Measurements from ENCODE around the gene ADISSP. TPM values are rescaled to one million over a fixed set of nuclear protein-coding genes. Genes with fewer than 3 reads are reported as not detected.

The ADISSP gene
- total and polyA plus RNA-seq, 2 of the 13 experiments (the other 11 are each of a cell fraction or from before 2014, with no cell fraction given): 38.3 to 90.6 TPM

DNA sequence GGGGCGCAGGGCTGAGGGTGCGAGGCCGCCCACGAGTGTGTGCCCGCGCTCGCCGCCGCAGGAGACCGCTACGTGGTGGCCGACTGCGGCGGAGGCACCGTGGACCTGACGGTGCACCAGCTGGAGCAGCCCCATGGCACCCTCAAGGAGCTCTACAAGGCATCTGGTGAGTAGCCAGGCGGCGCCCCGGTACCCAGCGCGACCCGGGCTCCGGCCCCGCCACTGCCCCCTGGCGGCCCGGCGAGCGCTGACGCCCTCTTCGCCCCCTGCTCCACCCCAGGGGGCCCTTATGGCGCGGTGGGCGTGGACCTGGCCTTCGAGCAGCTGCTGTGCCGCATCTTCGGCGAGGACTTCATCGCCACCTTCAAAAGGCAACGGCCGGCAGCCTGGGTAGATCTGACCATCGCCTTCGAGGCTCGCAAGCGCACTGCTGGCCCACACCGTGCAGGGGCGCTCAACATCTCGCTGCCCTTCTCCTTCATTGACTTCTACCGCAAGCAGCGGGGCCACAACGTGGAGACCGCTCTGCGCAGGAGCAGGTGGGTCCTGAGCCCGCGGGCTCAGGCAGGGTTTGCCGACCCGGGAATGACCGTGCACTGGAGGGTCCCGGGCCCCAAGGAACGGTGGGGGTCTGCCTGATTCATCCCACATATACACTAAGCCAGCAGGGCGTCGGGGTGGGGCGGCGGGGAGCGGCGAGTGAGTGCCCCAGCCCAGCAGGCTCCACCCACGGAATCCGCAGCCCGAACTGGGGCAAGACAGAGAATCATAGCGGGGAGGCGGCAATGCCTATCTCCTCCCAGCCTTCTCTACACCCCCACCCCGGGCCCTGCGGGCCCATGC lies 17.6 kb downstream of the ADISSP start (continued):
- TF ChIP-seq ZNF143 (CRISPR knock-in tag; IDR thresholded peaks at IDR 0.05): peak; percentile 67

DNA sequence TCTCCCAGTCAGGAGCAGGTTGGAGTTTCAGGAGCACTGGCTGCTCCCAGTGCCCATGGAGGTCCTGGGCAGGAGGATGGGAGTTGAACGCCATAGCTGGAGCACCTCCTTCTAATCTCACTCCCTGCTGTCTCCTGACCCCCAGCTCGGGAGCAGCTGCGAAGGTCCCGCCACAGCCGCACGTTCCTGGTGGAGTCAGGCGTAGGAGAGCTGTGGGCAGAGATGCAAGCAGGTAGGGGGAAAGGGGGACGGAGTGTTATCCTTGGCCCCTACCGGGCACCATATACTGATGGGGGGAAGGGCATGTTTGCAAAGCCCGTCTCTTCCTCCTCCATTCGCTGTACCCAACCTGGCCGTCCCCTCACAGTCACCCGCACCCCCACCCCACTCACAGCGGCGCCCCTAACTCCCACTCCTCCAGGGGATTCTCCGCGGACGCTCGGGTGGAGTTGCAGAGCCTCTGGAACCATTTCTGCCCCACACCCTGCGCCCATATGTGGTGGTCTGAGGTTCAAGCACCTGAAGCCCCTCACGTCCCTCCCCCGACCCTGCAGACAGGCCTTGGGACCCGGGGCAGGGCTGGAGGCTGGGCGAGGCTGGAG lies 18.4 kb downstream of the ADISSP start:
- intact Hi-C loops (cut with micrococcal nuclease; ENCODE audit: unreplicated experiment): loop anchor here (1.0 kb wide), 2 partner anchors 33 to 73 kb away; no protein-coding TSS in a partner anchor
- no peak for FAIRE-seq
- no peak overlapping the region for H3K27ac ChIP-seq (ENCODE audit: extremely low read length, insufficient read depth, low read length)
- TF ChIP-seq ZFAT (CRISPR knock-in tag; conservative IDR thresholded peaks at IDR 0.05) (0 out of 2 replicates have a peak, but pooled peaks have one; percentile 16), NFKB2 (CRISPR knock-in tag; IDR thresholded peaks at IDR 0.05; ENCODE audit: borderline replicate concordance) (0 out of 2 replicates have a peak, but pooled peaks have one; percentile 47), ZNF878 (CRISPR knock-in tag; IDR thresholded peaks at IDR 0.05) (no peak), ZFP90 (CRISPR knock-in tag; IDR thresholded peaks at IDR 0.05; ENCODE audit: borderline replicate concordance) (peak; percentile 39; the same call in 1 of the 2 replicates)
- TF ChIP-seq, protein P1, sequence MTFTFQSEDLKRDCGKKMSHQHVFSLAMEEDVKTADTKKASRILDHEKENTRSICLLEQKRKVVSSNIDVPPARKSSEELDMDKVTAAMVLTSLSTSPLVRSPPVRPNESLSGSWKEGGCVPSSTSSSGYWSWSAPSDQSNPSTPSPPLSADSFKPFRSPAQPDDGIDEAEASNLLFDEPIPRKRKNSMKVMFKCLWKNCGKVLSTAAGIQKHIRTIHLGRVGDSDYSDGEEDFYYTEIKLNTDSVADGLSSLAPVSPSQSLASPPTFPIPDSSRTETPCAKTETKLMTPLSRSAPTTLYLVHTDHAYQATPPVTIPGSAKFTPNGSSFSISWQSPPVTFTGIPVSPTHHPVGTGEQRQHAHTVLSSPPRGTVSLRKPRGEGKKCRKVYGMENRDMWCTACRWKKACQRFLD (CRISPR knock-in tag; IDR thresholded peaks at IDR 0.05; ENCODE audit: borderline replicate concordance): 0 out of 2 replicates have a peak, but pooled peaks have one; percentile 18
- TF ChIP-seq, protein P2, sequence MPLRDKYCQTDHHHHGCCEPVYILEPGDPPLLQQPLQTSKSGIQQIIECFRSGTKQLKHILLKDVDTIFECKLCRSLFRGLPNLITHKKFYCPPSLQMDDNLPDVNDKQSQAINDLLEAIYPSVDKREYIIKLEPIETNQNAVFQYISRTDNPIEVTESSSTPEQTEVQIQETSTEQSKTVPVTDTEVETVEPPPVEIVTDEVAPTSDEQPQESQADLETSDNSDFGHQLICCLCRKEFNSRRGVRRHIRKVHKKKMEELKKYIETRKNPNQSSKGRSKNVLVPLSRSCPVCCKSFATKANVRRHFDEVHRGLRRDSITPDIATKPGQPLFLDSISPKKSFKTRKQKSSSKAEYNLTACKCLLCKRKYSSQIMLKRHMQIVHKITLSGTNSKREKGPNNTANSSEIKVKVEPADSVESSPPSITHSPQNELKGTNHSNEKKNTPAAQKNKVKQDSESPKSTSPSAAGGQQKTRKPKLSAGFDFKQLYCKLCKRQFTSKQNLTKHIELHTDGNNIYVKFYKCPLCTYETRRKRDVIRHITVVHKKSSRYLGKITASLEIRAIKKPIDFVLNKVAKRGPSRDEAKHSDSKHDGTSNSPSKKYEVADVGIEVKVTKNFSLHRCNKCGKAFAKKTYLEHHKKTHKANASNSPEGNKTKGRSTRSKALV (CRISPR knock-in tag; IDR thresholded peaks at IDR 0.05): no peak; the same call in 1 of the 2 replicates
- TF ChIP-seq, protein P3, sequence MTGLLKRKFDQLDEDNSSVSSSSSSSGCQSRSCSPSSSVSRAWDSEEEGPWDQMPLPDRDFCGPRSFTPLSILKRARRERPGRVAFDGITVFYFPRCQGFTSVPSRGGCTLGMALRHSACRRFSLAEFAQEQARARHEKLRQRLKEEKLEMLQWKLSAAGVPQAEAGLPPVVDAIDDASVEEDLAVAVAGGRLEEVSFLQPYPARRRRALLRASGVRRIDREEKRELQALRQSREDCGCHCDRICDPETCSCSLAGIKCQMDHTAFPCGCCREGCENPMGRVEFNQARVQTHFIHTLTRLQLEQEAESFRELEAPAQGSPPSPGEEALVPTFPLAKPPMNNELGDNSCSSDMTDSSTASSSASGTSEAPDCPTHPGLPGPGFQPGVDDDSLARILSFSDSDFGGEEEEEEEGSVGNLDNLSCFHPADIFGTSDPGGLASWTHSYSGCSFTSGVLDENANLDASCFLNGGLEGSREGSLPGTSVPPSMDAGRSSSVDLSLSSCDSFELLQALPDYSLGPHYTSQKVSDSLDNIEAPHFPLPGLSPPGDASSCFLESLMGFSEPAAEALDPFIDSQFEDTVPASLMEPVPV (CRISPR knock-in tag; IDR thresholded peaks at IDR 0.05): no peak
- TF ChIP-seq, protein P4, sequence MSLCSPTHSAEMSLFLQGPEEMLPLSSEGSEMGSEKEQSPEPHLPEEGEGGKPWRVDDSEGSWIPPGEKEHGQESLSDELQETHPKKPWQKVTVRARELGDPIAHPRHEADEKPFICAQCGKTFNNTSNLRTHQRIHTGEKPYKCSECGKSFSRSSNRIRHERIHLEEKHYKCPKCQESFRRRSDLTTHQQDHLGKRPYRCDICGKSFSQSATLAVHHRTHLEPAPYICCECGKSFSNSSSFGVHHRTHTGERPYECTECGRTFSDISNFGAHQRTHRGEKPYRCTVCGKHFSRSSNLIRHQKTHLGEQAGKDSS (CRISPR knock-in tag; IDR thresholded peaks at IDR 0.05; ENCODE audit: borderline replicate concordance, low read depth): peak; percentile 18; the same call in 1 of the 2 replicates
- TF ChIP-seq, protein P5, sequence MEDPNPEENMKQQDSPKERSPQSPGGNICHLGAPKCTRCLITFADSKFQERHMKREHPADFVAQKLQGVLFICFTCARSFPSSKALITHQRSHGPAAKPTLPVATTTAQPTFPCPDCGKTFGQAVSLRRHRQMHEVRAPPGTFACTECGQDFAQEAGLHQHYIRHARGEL (CRISPR knock-in tag; IDR thresholded peaks at IDR 0.05): 0 out of 2 replicates have a peak, but pooled peaks have one; percentile 36
- TF ChIP-seq, protein P6, sequence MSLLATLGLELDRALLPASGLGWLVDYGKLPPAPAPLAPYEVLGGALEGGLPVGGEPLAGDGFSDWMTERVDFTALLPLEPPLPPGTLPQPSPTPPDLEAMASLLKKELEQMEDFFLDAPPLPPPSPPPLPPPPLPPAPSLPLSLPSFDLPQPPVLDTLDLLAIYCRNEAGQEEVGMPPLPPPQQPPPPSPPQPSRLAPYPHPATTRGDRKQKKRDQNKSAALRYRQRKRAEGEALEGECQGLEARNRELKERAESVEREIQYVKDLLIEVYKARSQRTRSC (CRISPR knock-in tag; IDR thresholded peaks at IDR 0.05; ENCODE audit: low read depth): peak; percentile 21; the same call in 1 of the 2 replicates

More for the DNA sequence above, 18.4 kb downstream of the ADISSP start:
- Histone ChIP-seq H4K20me1 (ENCODE audit: insufficient read depth, low read length) (no peaks in the 10 kb centered on the region), H3K4me3 (replicated peaks in 1 of 3; ENCODE audit: insufficient read depth in 1 of 3, low read depth in 2 of 3, low read length in 3 of 3) (peak overlapping the region; percentile 25 to 73 (median 42); a peak in 5 of 6 replicates), H3K79me2 (ENCODE audit: insufficient read depth, low read length) (no peaks in the 10 kb centered on the region), H3K9ac (ENCODE audit: insufficient read depth, low read depth, low read length) (peak overlapping the region; percentile 38; the same call in 1 of the 2 replicates), H3K4me1 (ENCODE audit: insufficient read depth, low read length) (peaks cover 51% of the 10 kb centered on the region), H3K27me3 (ENCODE audit: control insufficient read depth in 1 of 2, insufficient read depth in 2 of 2, low read length in 2 of 2) (peaks cover 7 to 43% of the 10 kb centered on the region in 2 experiments; a peak in 4 of 5 replicates), H3K36me3 (replicated peaks in 1 of 2; ENCODE audit: control insufficient read depth in 1 of 2, insufficient read depth in 2 of 2, low read length in 2 of 2) (peaks cover 0 to 2% of the 10 kb centered on the region in 2 experiments; a peak in 3 of 5 replicates), H2AFZ (ENCODE audit: low read length) (no peak overlapping the region), H3K4me2 (ENCODE audit: low read depth, low read length) (peak overlapping the region; percentile 86), H3K9me3 (ENCODE audit: low read length) (no peaks in the 10 kb centered on the region)
- ATAC-seq (peak; percentile 10), DNase-seq (ENCODE audit: low spot score) (no peak)
- in situ Hi-C loops (cut with HindIII; ENCODE audit: extremely low pct_ligation_motif_present, low pct_unique_long_range_greater_than_20kb): no loop called here
- 26% methylated on average over 24 of the region's 24 CpGs for whole genome bisulfite sequencing (ENCODE audit: low lambda C conversion rate)
- POLR2A ChIA-PET: interaction anchor here (1.2 to 2.8 kb wide), 3 partner anchors 9 to 20 kb away, joined by 4 to 13 read pairs (median 11); partner anchors contain the start of gene ADISSP
- BruUV-seq (replicated peaks): no TSS peak
- CTCF ChIA-PET (ENCODE audit: low intra/inter-chr PET ratio, low total read pairs): interaction anchor here (1.3 to 2.9 kb wide), 7 partner anchors 20 to 73 kb away, joined by 5 to 45 read pairs (median 9); partner anchors contain the start of genes ADISSP, AP5S1 and SPEF1

Measured in HepG2 (cell line).